K562 (cell line): ENCODE data around the gene ZSCAN12. TPM values are rescaled to one million over a fixed set of nuclear protein-coding genes. Genes with fewer than 3 reads are reported as not detected.
A peak's percentile ranks its signal among the peaks of the same experiment; 100 is the strongest.

Source experiments
- BCL6 ChIP-seq: fragments of 250-450 bp; sonication (Bioruptor Pico); IDR thresholded peaks from 2 replicates; pipeline ENCODE4 v1.4.0; 2020
- DACH1 ChIP-seq: fragments of 450-650 bp; IDR thresholded peaks from 2 replicates; pipeline ENCODE4 v1.6.1; 2018; ENCODE audit not compliant: partially characterized antibody
- FOXA1 ChIP-seq: fragments of 450-650 bp; IDR thresholded peaks from 2 replicates; pipeline ENCODE4 v1.6.1; 2016; ENCODE audit warnings: mild to moderate bottlenecking, borderline replicate concordance
- GATA2 ChIP-seq: sonication (generic); formaldehyde crosslinking; IDR thresholded peaks from 2 replicates; pipeline ENCODE4 v1.4.0; 2020; ENCODE audit warnings: mild to moderate bottlenecking, missing genetic modification reagents
- HDGF ChIP-seq: fragments of 450-650 bp; IDR thresholded peaks from 2 replicates; pipeline ENCODE4 v1.6.1; 2016
- HIVEP1 ChIP-seq: fragments of 250-450 bp; sonication (Bioruptor Pico); IDR thresholded peaks from 2 replicates; pipeline ENCODE4 v1.4.0; 2020; ENCODE audit warnings: mild to moderate bottlenecking
- ID3 ChIP-seq, 2 experiments: fragments of 250-450 bp in 1 of 2; fragments of 450-650 bp in 1 of 2; sonication (Bioruptor Pico) in 1 of 2; IDR thresholded peaks; 2 replicates each; pipeline versions ENCODE4 v1.6.1 to v1.8.0; 2016 to 2021; ENCODE audit warnings: mild to moderate bottlenecking in 2 of 2, moderate library complexity in 2 of 2, missing compliant biosample characterization in 1 of 2, missing genetic modification characterization in 1 of 2
- MXI1 ChIP-seq: IDR thresholded peaks from 2 replicates; pipeline ENCODE4 v1.6.1; 2011; ENCODE audit warnings: low read depth, mild to moderate bottlenecking, improper control_type of control experiment, low read length
- PCBP1 ChIP-seq: fragments of 200-400 bp; formaldehyde crosslinking; IDR thresholded peaks from 2 replicates; pipeline ENCODE4 v1.6.1; 2018; ENCODE audit warnings: mild to moderate bottlenecking, low read depth, low read length; ENCODE audit not compliant: poor library complexity, severe bottlenecking
- RBM34 ChIP-seq: fragments of 200-400 bp; formaldehyde crosslinking; IDR thresholded peaks from 2 replicates; pipeline ENCODE4 v1.6.1; 2018; ENCODE audit warnings: low read length, borderline replicate concordance; ENCODE audit not compliant: insufficient read depth
- RFX7 ChIP-seq: fragments of 250-450 bp; sonication (Bioruptor Pico); IDR thresholded peaks from 2 replicates; pipeline ENCODE4 v1.5.1; 2021; ENCODE audit warnings: mild to moderate bottlenecking
- SIX5 ChIP-seq, 2 experiments: IDR thresholded peaks; 2 replicates each; pipeline ENCODE4 v1.6.1; 2011; ENCODE audit warnings: low read length in 2 of 2, borderline replicate concordance in 1 of 2, low read depth in 1 of 2, mild to moderate bottlenecking in 1 of 2, moderate library complexity in 1 of 2; ENCODE audit not compliant: insufficient read depth in 1 of 2
- SMARCA5 ChIP-seq: fragments of 450-650 bp; IDR thresholded peaks from 2 replicates; pipeline ENCODE4 v1.6.1; 2016
- SP1 ChIP-seq: sonication (generic); formaldehyde crosslinking; IDR thresholded peaks from 2 replicates; pipeline ENCODE4 v1.8.1; 2022; ENCODE audit warnings: mild to moderate bottlenecking, missing genetic modification reagents
- SPI1 ChIP-seq: IDR thresholded peaks from 2 replicates; pipeline ENCODE4 v1.6.1; 2011; ENCODE audit warnings: low read depth, low read length, control low read depth, borderline replicate concordance
- TAF1 ChIP-seq: IDR thresholded peaks from 2 replicates; pipeline ENCODE4 v1.6.1; 2011; ENCODE audit warnings: mild to moderate bottlenecking, low read length, moderate library complexity; ENCODE audit not compliant: insufficient read depth, control insufficient read depth, severe bottlenecking; ENCODE audit errors: extremely low read depth
- THRAP3 ChIP-seq: fragments of 450-650 bp; IDR thresholded peaks from 2 replicates; pipeline ENCODE4 v1.6.1; 2016; ENCODE audit warnings: mild to moderate bottlenecking, inconsistent platforms, borderline replicate concordance
- TRIM28 ChIP-seq: fragments of 450-650 bp; IDR thresholded peaks from 2 replicates; pipeline ENCODE4 v1.6.1; 2017
- ZNF239 ChIP-seq: fragments of 250-450 bp; sonication (Bioruptor Pico); IDR thresholded peaks from 2 replicates; pipeline ENCODE4 v1.4.0; 2020; ENCODE audit warnings: mild to moderate bottlenecking
- ZNF384 ChIP-seq: IDR thresholded peaks from 2 replicates; pipeline ENCODE4 v1.6.1; 2012; ENCODE audit warnings: low read depth, low read length, improper control_type of control experiment
- ZNF561 ChIP-seq: fragments of 450-650 bp; formaldehyde crosslinking; conservative IDR thresholded peaks from 2 replicates; pipeline ENCODE4 v1.4.0; 2020; ENCODE audit warnings: mild to moderate bottlenecking, moderate library complexity
- polyA plus RNA-seq, 8 experiments: library from polyadenylated mRNA; depleted of rRNA in 4 of 8; stranded (reverse) in 5 of 8; unstranded in 3 of 8; fragments of >200 nt; fragmentation: Nextera tagmentation in 2 of 8; fragmentation: Illumina TruSeq in 1 of 8; extraction: Ambion mirVana in 2 of 8; extraction: Trizol in 1 of 8; gene quantifications; 2 replicates each; pipeline versions ENCODE4 v1.2.1 to v1.2.3, GENCODE V29; 2011 to 2014; ENCODE audit warnings: inconsistent platforms in 1 of 8, missing spikeins in 1 of 8
- total RNA-seq, 7 experiments: library from RNA; depleted of rRNA in 6 of 7; stranded (reverse); fragments of >200 nt in 6 of 7; fragmentation: Illumina TruSeq in 2 of 7; extraction: Trizol in 2 of 7; gene quantifications; 2 replicates each; pipeline versions ENCODE4 v1.2.1 to v1.2.3, GENCODE V29; 2011 to 2021; ENCODE audit warnings: low replicate concordance in 1 of 7
- TF ChIP-seq, protein P1 (sequence below), 2 experiments: fragments of 450-650 bp in 1 of 2; IDR thresholded peaks; 2 replicates each; pipeline ENCODE4 v1.6.1; 2011 to 2017; ENCODE audit warnings: low read depth in 2 of 2, antibody characterized with exemption in 1 of 2, borderline replicate concordance in 1 of 2, low read length in 1 of 2, mild to moderate bottlenecking in 1 of 2, mixed read lengths in 1 of 2; ENCODE audit not compliant: control insufficient read depth in 1 of 2
- TF ChIP-seq, protein P2 (sequence below): sonication (generic); formaldehyde crosslinking; IDR thresholded peaks from 2 replicates; pipeline ENCODE4 v1.8.1; 2022; ENCODE audit warnings: missing genetic modification reagents

ZSCAN12 gene
- total and polyA plus RNA-seq, 9 of the 15 experiments (the other 6 are each of a cell fraction or from before 2014, with no cell fraction given): 2.5 to 19.6 (median 12.5) TPM

DNA sequence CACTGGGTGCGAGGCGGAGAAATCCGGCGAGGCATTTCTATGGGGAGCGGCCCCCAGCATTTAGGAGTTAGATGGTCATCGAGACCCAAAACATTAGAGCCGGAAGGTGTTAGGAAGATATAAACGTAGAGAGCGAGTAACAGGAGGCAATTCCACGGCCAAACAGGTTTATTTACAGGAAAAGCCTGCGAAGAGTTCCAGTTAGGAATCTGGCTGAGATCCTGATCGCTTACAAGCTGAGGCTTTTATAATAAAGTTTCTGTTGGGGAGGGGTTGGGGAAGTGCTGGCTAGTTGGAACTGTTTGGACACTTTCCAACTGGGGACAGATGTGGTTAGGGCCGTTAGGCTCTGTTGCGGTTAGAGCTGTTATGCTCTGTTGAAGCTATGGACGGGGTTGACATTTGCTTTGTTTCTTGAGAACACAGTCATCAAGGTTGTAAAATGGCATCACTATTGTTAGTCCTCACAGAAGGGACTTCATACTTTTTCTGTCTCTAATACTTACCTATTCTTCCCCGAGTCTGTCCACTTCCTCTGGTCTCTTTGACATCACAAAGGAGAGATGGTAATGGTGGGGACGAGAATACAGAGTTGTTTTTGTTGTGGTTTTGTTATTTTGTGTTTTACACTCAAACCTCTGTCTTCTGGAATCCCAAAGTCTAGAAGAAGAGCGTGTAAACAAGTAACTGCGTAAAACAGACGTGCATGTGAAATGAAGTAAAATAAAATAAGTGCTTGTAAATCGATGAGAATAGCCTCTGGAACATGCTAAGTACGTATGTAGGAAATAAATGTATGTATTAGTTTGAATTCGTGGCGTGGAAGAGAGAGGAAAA is 63.0 kb downstream of the ZSCAN12 start (continued):
- TF ChIP-seq THRAP3 (peak; percentile 89; the same call in 1 of the 2 replicates), GATA2 (CRISPR knock-in tag) (no peak), MXI1 (peak; percentile 44; the same call in 1 of the 2 replicates), TRIM28 (peak; percentile 31; the same call in 1 of the 2 replicates), ID3 (CRISPR knock-in tag; IDR thresholded peaks at IDR 0.05) (no peak), ID3 (tag; IDR thresholded peaks at IDR 0.05) (peak; percentile 99), HDGF (no peak), TAF1 (peak; percentile 49), SPI1 (peak; percentile 92), RFX7 (CRISPR knock-in tag) (peak; percentile 78; the same call in 1 of the 2 replicates), BCL6 (peak; percentile 96), SP1 (CRISPR knock-in tag) (no peak), SMARCA5 (no peak), RBM34 (no peak), PCBP1 (no peak), FOXA1 (no peak), ZNF561 (CRISPR knock-in tag) (peak; percentile 51; the same call in 1 of the 2 replicates), DACH1 (no peak), ZNF239 (peak; percentile 91), HIVEP1 (CRISPR knock-in tag) (peak; percentile 94), ZNF384 (no peak), SIX5 (IDR thresholded peaks at IDR 0.05; ENCODE audit: borderline replicate concordance in 1 of 2, insufficient read depth in 1 of 2, low read depth in 1 of 2, low read length in 2 of 2) (no peak)
- TF ChIP-seq, protein P1, sequence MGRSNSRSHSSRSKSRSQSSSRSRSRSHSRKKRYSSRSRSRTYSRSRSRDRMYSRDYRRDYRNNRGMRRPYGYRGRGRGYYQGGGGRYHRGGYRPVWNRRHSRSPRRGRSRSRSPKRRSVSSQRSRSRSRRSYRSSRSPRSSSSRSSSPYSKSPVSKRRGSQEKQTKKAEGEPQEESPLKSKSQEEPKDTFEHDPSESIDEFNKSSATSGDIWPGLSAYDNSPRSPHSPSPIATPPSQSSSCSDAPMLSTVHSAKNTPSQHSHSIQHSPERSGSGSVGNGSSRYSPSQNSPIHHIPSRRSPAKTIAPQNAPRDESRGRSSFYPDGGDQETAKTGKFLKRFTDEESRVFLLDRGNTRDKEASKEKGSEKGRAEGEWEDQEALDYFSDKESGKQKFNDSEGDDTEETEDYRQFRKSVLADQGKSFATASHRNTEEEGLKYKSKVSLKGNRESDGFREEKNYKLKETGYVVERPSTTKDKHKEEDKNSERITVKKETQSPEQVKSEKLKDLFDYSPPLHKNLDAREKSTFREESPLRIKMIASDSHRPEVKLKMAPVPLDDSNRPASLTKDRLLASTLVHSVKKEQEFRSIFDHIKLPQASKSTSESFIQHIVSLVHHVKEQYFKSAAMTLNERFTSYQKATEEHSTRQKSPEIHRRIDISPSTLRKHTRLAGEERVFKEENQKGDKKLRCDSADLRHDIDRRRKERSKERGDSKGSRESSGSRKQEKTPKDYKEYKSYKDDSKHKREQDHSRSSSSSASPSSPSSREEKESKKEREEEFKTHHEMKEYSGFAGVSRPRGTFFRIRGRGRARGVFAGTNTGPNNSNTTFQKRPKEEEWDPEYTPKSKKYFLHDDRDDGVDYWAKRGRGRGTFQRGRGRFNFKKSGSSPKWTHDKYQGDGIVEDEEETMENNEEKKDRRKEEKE (IDR thresholded peaks at IDR 0.05; ENCODE audit: borderline replicate concordance in 1 of 2, control insufficient read depth in 1 of 2, low read depth in 2 of 2, low read length in 1 of 2): 0 out of 4 replicates have a peak, but pooled peaks of 1 of the 2 experiments have one; percentile 40
- TF ChIP-seq, protein P2, sequence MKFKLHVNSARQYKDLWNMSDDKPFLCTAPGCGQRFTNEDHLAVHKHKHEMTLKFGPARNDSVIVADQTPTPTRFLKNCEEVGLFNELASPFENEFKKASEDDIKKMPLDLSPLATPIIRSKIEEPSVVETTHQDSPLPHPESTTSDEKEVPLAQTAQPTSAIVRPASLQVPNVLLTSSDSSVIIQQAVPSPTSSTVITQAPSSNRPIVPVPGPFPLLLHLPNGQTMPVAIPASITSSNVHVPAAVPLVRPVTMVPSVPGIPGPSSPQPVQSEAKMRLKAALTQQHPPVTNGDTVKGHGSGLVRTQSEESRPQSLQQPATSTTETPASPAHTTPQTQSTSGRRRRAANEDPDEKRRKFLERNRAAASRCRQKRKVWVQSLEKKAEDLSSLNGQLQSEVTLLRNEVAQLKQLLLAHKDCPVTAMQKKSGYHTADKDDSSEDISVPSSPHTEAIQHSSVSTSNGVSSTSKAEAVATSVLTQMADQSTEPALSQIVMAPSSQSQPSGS (CRISPR knock-in tag): no peak
